ENCODE data around the gene FKBP3. TPM values are rescaled to one million over a fixed set of nuclear protein-coding genes. Genes with fewer than 3 reads are reported as not detected.
A peak's percentile ranks its signal among the peaks of the same experiment; 100 is the strongest.

FKBP3 gene
- total and polyA plus RNA-seq, 2 of the 13 experiments (the other 11 are each of a cell fraction or from before 2014, with no cell fraction given): 57.0 to 87.6 TPM

DNA sequence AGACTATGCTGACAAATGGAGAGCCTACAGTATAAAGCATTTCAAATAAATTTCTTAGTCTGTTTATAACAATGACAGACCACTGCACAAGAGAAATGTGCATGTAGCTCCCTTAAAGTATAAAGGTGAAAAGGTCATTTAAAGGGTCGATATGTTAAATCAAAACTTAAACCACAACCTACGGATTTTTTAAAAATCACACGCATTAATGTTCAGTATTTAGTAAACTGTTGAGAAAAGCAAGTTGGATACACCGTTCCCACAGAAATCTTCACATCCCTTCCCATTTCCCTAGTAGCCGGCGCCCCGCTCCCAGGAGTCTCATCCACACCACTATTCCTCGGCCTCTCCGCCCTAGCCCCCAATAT lies 614 bp downstream of the FKBP3 start:
- Histone ChIP-seq H3K27ac (ENCODE audit: extremely low read length, insufficient read depth, low read length) (peak overlapping the region; percentile 90), H3K4me1 (ENCODE audit: insufficient read depth, low read length) (peaks cover 39% of the 10 kb centered on the region), H3K4me3 (replicated peaks in 1 of 3; ENCODE audit: insufficient read depth in 1 of 3, low read depth in 2 of 3, low read length in 3 of 3) (peak overlapping the region; percentile 87 to 95 (median 91)), H3K79me2 (ENCODE audit: insufficient read depth, low read length) (peaks cover 58% of the 10 kb centered on the region), H3K4me2 (ENCODE audit: low read depth, low read length) (peak overlapping the region; percentile 71), H4K20me1 (ENCODE audit: insufficient read depth, low read length) (no peaks in the 10 kb centered on the region; the same call in 1 of the 2 replicates), H3K36me3 (replicated peaks in 1 of 2; ENCODE audit: control insufficient read depth in 1 of 2, insufficient read depth in 2 of 2, low read length in 2 of 2) (no peaks in the 10 kb centered on the region), H2AFZ (ENCODE audit: low read length) (no peak overlapping the region), H3K9me3 (ENCODE audit: low read length) (no peaks in the 10 kb centered on the region), H3K27me3 (ENCODE audit: control insufficient read depth in 1 of 2, insufficient read depth in 2 of 2, low read length in 2 of 2) (no peaks in the 10 kb centered on the region; a peak in 2 of 5 replicates), H3K9ac (ENCODE audit: insufficient read depth, low read depth, low read length) (peak overlapping the region; percentile 90)
- TF ChIP-seq, protein P1, sequence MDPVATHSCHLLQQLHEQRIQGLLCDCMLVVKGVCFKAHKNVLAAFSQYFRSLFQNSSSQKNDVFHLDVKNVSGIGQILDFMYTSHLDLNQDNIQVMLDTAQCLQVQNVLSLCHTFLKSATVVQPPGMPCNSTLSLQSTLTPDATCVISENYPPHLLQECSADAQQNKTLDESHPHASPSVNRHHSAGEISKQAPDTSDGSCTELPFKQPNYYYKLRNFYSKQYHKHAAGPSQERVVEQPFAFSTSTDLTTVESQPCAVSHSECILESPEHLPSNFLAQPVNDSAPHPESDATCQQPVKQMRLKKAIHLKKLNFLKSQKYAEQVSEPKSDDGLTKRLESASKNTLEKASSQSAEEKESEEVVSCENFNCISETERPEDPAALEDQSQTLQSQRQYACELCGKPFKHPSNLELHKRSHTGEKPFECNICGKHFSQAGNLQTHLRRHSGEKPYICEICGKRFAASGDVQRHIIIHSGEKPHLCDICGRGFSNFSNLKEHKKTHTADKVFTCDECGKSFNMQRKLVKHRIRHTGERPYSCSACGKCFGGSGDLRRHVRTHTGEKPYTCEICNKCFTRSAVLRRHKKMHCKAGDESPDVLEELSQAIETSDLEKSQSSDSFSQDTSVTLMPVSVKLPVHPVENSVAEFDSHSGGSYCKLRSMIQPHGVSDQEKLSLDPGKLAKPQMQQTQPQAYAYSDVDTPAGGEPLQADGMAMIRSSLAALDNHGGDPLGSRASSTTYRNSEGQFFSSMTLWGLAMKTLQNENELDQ (CRISPR knock-in tag; IDR thresholded peaks at IDR 0.05; ENCODE audit: borderline replicate concordance): no peak
- TF ChIP-seq NR2F6 (IDR thresholded peaks at IDR 0.05): no peak; the same call in 1 of the 2 replicates
- peak; percentile 8; the same call in 1 of the 2 replicates for TF ChIP-seq NR2F6 (CRISPR knock-in tag; IDR thresholded peaks at IDR 0.05)
- TF ChIP-seq, protein P2, sequence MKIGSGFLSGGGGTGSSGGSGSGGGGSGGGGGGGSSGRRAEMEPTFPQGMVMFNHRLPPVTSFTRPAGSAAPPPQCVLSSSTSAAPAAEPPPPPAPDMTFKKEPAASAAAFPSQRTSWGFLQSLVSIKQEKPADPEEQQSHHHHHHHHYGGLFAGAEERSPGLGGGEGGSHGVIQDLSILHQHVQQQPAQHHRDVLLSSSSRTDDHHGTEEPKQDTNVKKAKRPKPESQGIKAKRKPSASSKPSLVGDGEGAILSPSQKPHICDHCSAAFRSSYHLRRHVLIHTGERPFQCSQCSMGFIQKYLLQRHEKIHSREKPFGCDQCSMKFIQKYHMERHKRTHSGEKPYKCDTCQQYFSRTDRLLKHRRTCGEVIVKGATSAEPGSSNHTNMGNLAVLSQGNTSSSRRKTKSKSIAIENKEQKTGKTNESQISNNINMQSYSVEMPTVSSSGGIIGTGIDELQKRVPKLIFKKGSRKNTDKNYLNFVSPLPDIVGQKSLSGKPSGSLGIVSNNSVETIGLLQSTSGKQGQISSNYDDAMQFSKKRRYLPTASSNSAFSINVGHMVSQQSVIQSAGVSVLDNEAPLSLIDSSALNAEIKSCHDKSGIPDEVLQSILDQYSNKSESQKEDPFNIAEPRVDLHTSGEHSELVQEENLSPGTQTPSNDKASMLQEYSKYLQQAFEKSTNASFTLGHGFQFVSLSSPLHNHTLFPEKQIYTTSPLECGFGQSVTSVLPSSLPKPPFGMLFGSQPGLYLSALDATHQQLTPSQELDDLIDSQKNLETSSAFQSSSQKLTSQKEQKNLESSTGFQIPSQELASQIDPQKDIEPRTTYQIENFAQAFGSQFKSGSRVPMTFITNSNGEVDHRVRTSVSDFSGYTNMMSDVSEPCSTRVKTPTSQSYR (CRISPR knock-in tag; IDR thresholded peaks at IDR 0.05; ENCODE audit: borderline replicate concordance): 0 out of 2 replicates have a peak, but pooled peaks have one; percentile 6
- 0 out of 2 replicates have a peak, but pooled peaks have one; percentile 11 for TF ChIP-seq ZNF749 (CRISPR knock-in tag; IDR thresholded peaks at IDR 0.05; ENCODE audit: borderline replicate concordance)
- TF ChIP-seq ZNF510 (CRISPR knock-in tag; IDR thresholded peaks at IDR 0.05; ENCODE audit: low read depth): peak; percentile 2; the same call in 1 of the 2 replicates
- TF ChIP-seq NR2F1 (CRISPR knock-in tag; IDR thresholded peaks at IDR 0.05): peak in 1 of 2 experiments; percentile 53; a peak in 1 of 4 replicates
- no peak for TF ChIP-seq NR3C1 (CRISPR knock-in tag; IDR thresholded peaks at IDR 0.05)
- TF ChIP-seq ARID2 (CRISPR knock-in tag; IDR thresholded peaks at IDR 0.05; ENCODE audit: borderline replicate concordance): 0 out of 2 replicates have a peak, but pooled peaks have one; percentile 37
- TF ChIP-seq GTF3A (CRISPR knock-in tag; conservative IDR thresholded peaks at IDR 0.05): no peak
- in situ Hi-C loops (cut with HindIII; ENCODE audit: extremely low pct_ligation_motif_present, low pct_unique_long_range_greater_than_20kb) (no loop called here), intact Hi-C loops (cut with micrococcal nuclease; ENCODE audit: unreplicated experiment) (loop anchor here (1.0 to 2.0 kb wide), 6 partner anchors 21 to 236 kb away; partner anchors contain the start of genes MIS18BP1, PRPF39 and TOGARAM1)
- TSS peak; percentile 79 for BruUV-seq (replicated peaks)
- FAIRE-seq (no peak), DNase-seq (ENCODE audit: low spot score) (no peak), ATAC-seq (peak; percentile 32)
- WGBS (ENCODE audit: low lambda C conversion rate): under 1% methylated on average over 9 of the region's 9 CpGs
- ChIA-PET POLR2A (interaction anchor here (0.6 to 5.0 kb wide), 11 partner anchors 11 to 237 kb away, joined by 3 to 42 read pairs (median 7); partner anchors contain the start of genes KLHL28, MIS18BP1, PRPF39 and TOGARAM1), CTCF (ENCODE audit: low intra/inter-chr PET ratio, low total read pairs) (no interaction called here)
